22Rv1 (cell line): ENCODE measurements around the gene GPC6.

Experiments used
- ZFX ChIP-seq: fragments of 450-650 bp; IDR thresholded peaks from 2 replicates; pipeline ENCODE4 v1.6.1; 2017; ENCODE audit warnings: antibody characterized with exemption, borderline replicate concordance
- TF ChIP-seq, protein P1 (sequence below): fragments of 450-650 bp; IDR thresholded peaks from 2 replicates; pipeline ENCODE4 v1.5.1; 2017; ENCODE audit warnings: mild to moderate bottlenecking

GRCh38 chr13:93953841-93954240, 727.2 kb downstream of the GPC6 start:
- TF ChIP-seq, protein P1, sequence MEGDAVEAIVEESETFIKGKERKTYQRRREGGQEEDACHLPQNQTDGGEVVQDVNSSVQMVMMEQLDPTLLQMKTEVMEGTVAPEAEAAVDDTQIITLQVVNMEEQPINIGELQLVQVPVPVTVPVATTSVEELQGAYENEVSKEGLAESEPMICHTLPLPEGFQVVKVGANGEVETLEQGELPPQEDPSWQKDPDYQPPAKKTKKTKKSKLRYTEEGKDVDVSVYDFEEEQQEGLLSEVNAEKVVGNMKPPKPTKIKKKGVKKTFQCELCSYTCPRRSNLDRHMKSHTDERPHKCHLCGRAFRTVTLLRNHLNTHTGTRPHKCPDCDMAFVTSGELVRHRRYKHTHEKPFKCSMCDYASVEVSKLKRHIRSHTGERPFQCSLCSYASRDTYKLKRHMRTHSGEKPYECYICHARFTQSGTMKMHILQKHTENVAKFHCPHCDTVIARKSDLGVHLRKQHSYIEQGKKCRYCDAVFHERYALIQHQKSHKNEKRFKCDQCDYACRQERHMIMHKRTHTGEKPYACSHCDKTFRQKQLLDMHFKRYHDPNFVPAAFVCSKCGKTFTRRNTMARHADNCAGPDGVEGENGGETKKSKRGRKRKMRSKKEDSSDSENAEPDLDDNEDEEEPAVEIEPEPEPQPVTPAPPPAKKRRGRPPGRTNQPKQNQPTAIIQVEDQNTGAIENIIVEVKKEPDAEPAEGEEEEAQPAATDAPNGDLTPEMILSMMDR: no peak
- TF ChIP-seq ZFX: no peak
